Progenitor cell of endocrine pancreas (in vitro differentiated cells): ENCODE data around the gene DOCK2. TPM values are rescaled to one million over a fixed set of nuclear protein-coding genes. Genes with fewer than 3 reads are reported as not detected.

Experiments
- DNase-seq: peaks from one replicate; pipeline ENCODE4 v3.0.0; 2021; ENCODE audit warnings: low spot score; ENCODE audit not compliant: unreplicated experiment
- H3K27ac Mint-ChIP-seq: 2 replicates; pipeline ENCODE4 v1.8.0; 2021; ENCODE audit warnings: mild to moderate bottlenecking, moderate library complexity, mixed read lengths
- H3K27me3 Mint-ChIP-seq: 2 replicates; pipeline ENCODE4 v1.8.0; 2021; ENCODE audit warnings: mixed read lengths
- H3K36me3 Mint-ChIP-seq: 2 replicates; pipeline ENCODE4 v1.8.0; 2022; ENCODE audit warnings: mixed read lengths; ENCODE audit not compliant: insufficient read depth
- H3K4me1 Mint-ChIP-seq: 2 replicates; pipeline ENCODE4 v1.8.0; 2021; ENCODE audit warnings: low read depth, mixed read lengths
- H3K4me3 Mint-ChIP-seq: 2 replicates; pipeline ENCODE4 v1.8.0; 2021; ENCODE audit warnings: low read depth, mild to moderate bottlenecking, moderate library complexity, mixed read lengths
- H3K9me3 Mint-ChIP-seq: 2 replicates; pipeline ENCODE4 v1.8.0; 2021; ENCODE audit warnings: low read depth, mixed read lengths
- total RNA-seq: library from RNA; stranded (reverse); gene quantifications from 2 replicates; pipeline ENCODE4 v1.2.1, GENCODE V29; 2021
- TF ChIP-seq, protein P1 (sequence below): fragments of 200-600 bp; sonication (generic); IDR thresholded peaks from one replicate; pipeline ENCODE4 v1.5.0; 2021; ENCODE audit warnings: antibody characterized with exemption, mild to moderate bottlenecking; ENCODE audit not compliant: unreplicated experiment

Gene DOCK2
- total RNA-seq, 1 donor from 2014 or later: not detected

DNA sequence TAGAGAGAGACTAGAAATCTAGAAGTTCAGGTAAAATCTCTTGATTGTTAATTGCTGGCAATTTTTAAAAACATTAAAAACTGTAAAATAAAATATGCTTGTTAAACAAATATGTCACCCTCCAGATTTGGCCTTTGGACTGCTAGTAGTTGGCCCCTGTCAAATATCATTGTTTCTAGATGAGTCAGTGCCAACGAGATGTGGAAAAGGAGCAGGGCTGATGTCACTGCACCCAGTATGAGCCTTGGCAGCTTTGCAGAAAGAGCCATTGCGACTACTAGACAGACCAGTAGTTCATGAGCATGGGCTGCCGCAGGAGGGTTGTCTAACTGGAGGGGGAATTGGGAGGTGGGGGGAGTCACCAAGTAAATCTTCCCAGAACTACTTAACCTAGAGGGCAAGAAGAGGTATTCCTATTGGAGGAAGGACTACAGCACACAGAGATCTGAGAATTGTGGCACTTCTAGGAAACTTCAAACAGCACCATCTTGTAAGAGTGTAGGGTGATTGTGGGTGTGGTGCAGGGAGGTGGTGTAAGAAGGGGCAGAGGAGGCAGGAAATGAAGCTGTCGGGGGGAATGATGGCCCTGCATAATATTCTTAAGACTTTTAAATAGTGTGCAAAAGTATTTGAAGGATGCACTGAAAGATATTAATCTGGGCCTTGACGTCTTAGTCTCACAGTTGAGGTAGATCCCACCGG, 7.1 kb upstream of the DOCK2 start:
- TF ChIP-seq, protein P1, sequence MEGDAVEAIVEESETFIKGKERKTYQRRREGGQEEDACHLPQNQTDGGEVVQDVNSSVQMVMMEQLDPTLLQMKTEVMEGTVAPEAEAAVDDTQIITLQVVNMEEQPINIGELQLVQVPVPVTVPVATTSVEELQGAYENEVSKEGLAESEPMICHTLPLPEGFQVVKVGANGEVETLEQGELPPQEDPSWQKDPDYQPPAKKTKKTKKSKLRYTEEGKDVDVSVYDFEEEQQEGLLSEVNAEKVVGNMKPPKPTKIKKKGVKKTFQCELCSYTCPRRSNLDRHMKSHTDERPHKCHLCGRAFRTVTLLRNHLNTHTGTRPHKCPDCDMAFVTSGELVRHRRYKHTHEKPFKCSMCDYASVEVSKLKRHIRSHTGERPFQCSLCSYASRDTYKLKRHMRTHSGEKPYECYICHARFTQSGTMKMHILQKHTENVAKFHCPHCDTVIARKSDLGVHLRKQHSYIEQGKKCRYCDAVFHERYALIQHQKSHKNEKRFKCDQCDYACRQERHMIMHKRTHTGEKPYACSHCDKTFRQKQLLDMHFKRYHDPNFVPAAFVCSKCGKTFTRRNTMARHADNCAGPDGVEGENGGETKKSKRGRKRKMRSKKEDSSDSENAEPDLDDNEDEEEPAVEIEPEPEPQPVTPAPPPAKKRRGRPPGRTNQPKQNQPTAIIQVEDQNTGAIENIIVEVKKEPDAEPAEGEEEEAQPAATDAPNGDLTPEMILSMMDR: no peak
- H3K4me3 Mint-ChIP-seq: no peak overlapping the region

DNA sequence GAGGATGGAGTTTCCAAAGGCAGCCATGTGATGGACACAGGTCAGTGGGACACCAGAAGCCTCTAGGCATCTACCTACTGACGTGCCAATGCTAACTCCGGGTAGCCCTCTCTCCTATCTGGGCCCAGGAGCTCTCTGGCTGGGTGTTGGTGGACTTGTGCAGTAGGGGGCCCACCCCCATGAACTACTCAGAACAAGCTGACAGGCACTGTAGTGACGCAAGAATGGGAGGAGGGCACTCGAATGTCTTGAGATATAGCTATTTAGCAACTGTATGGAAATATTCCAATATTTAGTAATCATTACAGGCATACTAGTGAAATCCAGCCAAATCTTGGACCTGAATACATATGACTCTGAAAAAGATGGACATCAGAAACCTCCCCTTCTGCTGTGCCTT, 5.7 kb upstream of the DOCK2 start:
- Mint-ChIP-seq H3K27ac (no peak overlapping the region), H3K27me3 (peaks cover 17% of the 10 kb centered on the region), H3K9me3 (peaks cover 5% of the 10 kb centered on the region), H3K4me1 (no peaks in the 10 kb centered on the region), H3K36me3 (no peaks in the 10 kb centered on the region), H3K4me3 (no peak overlapping the region)
- DNase-seq: no peak
- TF ChIP-seq, protein P1: no peak

More for the DNA sequence above, 7.1 kb upstream of the DOCK2 start:
- no peak for DNase-seq
- Mint-ChIP-seq H3K27ac (no peak overlapping the region), H3K9me3 (peaks cover 5% of the 10 kb centered on the region), H3K4me1 (no peaks in the 10 kb centered on the region), H3K36me3 (no peaks in the 10 kb centered on the region), H3K27me3 (peaks cover 13% of the 10 kb centered on the region)

DNA sequence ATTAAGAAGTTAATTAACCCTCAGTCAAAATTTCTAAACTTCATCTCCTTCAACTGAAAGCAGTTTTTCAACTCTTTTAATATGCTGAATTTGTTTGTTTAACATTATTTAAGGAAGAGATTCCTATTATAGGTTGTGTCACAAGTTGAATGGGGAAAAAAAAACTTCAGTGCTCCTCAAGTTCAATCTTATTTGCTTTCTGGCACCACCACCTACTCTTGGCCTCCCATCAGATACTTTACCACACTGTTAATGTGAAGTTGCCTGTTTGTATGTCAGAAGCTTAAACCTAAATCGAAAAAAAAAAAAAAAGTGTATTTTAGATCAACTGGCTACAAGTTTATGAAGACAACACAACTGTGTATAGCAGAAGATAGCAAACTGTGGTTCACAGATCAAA, 4.1 kb upstream of the DOCK2 start:
- DNase-seq: no peak
- TF ChIP-seq, protein P1: no peak
- Mint-ChIP-seq H3K27me3 (peaks cover 28% of the 10 kb centered on the region), H3K9me3 (peaks cover 5% of the 10 kb centered on the region), H3K36me3 (no peaks in the 10 kb centered on the region), H3K4me3 (no peak overlapping the region), H3K4me1 (peaks cover 3% of the 10 kb centered on the region), H3K27ac (no peak overlapping the region)

DNA sequence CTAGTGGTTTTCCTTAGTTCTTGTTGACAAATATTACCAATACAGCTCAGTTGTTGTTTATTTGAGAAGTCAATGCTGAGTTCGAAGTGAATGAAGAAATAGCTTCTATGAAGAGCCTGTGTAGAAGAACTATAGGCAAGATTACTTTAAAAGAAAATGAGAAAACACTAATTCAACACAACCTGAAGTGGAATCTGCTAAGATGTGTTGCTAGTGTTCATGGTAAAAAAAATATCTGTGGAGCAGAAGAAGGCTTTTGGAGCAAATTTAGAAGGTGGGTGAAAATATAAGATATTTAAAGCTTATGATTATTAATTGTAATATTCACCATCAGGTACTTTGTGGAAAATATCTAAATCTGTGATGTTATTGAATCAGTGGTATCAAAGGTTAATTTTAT, 2.5 kb upstream of the DOCK2 start:
- H3K4me3 Mint-ChIP-seq: no peak overlapping the region
- TF ChIP-seq, protein P1: no peak
- no peak overlapping the region for H3K27ac Mint-ChIP-seq
- H3K9me3 Mint-ChIP-seq: peaks cover 11% of the 10 kb centered on the region
- peaks cover 3% of the 10 kb centered on the region for H3K4me1 Mint-ChIP-seq
- DNase-seq: no peak
- no peaks in the 10 kb centered on the region for H3K36me3 Mint-ChIP-seq
- peaks cover 44% of the 10 kb centered on the region for H3K27me3 Mint-ChIP-seq

DNA sequence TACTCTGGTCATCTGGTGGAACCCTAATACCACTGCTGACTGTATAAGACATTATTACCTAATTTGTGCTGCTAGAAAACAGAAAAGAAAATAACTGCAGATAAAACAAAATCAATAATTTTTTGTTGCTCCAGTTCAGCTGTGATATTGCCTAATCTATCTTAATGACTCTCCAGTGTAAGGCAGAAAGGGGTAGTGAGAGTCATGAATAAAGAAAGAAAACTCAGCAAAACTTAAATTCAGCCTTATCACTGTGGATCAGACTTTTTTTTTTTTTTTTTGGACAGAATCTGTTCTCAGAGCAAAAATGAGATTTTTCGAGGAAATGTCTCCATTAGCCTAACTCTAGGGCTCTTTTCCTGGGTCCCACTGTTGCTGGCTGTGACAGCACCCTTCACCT, 1.1 kb upstream of the DOCK2 start:
- no peak overlapping the region for H3K4me3 Mint-ChIP-seq
- no peak overlapping the region for H3K27ac Mint-ChIP-seq
- TF ChIP-seq, protein P1: no peak
- no peaks in the 10 kb centered on the region for H3K36me3 Mint-ChIP-seq
- peaks cover 11% of the 10 kb centered on the region for H3K9me3 Mint-ChIP-seq
- H3K27me3 Mint-ChIP-seq: peaks cover 48% of the 10 kb centered on the region
- H3K4me1 Mint-ChIP-seq: peaks cover 3% of the 10 kb centered on the region
- DNase-seq: no peak
